Stimulated activated CD4-positive, alpha-beta T cell treated with anti-CD3 and anti-CD28 coated beads, TNF-alpha, amount 100 ng/mL, for 48 hours (primary cell): ENCODE measurements around the gene ZNF598.
"Not testable (repeated sequence)": the region's sequence is repeated elsewhere in the genome, so short reads cannot be mapped to it uniquely, and the experiment has no call there.

Source experiments
- DNase-seq, 3 donors: peaks; one replicate each; pipeline ENCODE4 v3.0.0-alpha.2; 2020; ENCODE audit warnings: low read depth in 3 of 3

The ZNF598 gene

GRCh38 chr16:1958715-1959268 lies 50.8 kb downstream of the ZNF598 start:
- no peak for DNase-seq

GRCh38 chr16:1958143-1958491 lies 51.5 kb downstream of the ZNF598 start:
- not testable (repeated sequence) for DNase-seq

- DNase-seq, result not testable (repeated sequence)
These were observed 52.0 kb downstream of the ZNF598 start for GRCh38 chr16:1957434-1958142.

GRCh38 chr16:1953734-1954133 lies 55.9 kb downstream of the ZNF598 start:
- DNase-seq, result no peak

GRCh38 chr16:1950559-1950958 lies 59.1 kb downstream of the ZNF598 start:
- DNase-seq, result no peak

GRCh38 chr16:1950047-1950446 lies 59.6 kb downstream of the ZNF598 start:
- no peak for DNase-seq

- DNase-seq, result no peak
These were observed 60.1 kb downstream of the ZNF598 start for GRCh38 chr16:1949507-1949906.
